HEK293T (cell line): ENCODE data around the gene NPR3.

Source experiments
- BHLHE40 ChIP-seq: fragments of 450-650 bp; IDR thresholded peaks from 2 replicates; pipeline ENCODE4 v1.6.1; 2016; ENCODE audit warnings: mild to moderate bottlenecking, moderate library complexity, borderline replicate concordance
- ELF4 ChIP-seq: fragments of 450-650 bp; IDR thresholded peaks from 2 replicates; pipeline ENCODE4 v1.6.1; 2017; ENCODE audit warnings: antibody characterized with exemption
- FOXA1 ChIP-seq: fragments of 450-650 bp; IDR thresholded peaks from 2 replicates; pipeline ENCODE4 v1.6.1; 2016; ENCODE audit warnings: mild to moderate bottlenecking
- FOXK2 ChIP-seq: fragments of 450-650 bp; IDR thresholded peaks from 2 replicates; pipeline ENCODE4 v1.6.1; 2016; ENCODE audit warnings: mild to moderate bottlenecking
- NFRKB ChIP-seq: fragments of 450-650 bp; IDR thresholded peaks from 2 replicates; pipeline ENCODE4 v1.6.1; 2016; ENCODE audit warnings: mild to moderate bottlenecking, moderate library complexity
- SP1 ChIP-seq: fragments of 450-650 bp; IDR thresholded peaks from 2 replicates; pipeline ENCODE4 v1.6.1; 2017
- SUZ12 ChIP-seq: fragments of 450-650 bp; IDR thresholded peaks from 2 replicates; pipeline ENCODE4 v1.6.1; 2016; ENCODE audit warnings: mild to moderate bottlenecking
- ZNF384 ChIP-seq: fragments of 450-650 bp; IDR thresholded peaks from 2 replicates; pipeline ENCODE4 v1.6.1; 2016
- TF ChIP-seq, protein P1 (sequence below): fragments of 450-650 bp; IDR thresholded peaks from 2 replicates; pipeline ENCODE4 v1.6.1; 2016

DNA sequence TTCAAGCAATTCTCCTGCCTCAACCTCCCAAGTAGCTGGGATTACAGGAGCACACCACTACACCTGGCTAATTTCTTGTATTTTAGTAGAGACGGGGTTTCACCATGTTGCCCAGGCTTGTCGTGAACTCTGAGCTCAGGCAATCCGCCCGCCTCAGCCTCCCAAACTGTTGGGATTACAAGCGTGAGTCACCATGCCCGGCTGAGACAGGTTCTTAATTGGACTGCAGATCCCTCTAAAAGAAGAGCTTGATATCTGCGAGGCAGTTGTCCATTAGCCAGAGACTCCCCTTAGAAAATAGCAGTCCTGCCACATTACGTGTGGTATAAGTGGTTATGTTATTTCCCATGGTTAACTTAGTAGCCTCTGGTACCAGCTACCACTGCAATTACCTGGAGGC, 46.6 kb upstream of the NPR3 start:
- TF ChIP-seq SUZ12 (no peak), NFRKB (no peak), ELF4 (no peak), FOXA1 (no peak), BHLHE40 (no peak), FOXK2 (no peak), SP1 (no peak), ZNF384 (no peak)
- TF ChIP-seq, protein P1, sequence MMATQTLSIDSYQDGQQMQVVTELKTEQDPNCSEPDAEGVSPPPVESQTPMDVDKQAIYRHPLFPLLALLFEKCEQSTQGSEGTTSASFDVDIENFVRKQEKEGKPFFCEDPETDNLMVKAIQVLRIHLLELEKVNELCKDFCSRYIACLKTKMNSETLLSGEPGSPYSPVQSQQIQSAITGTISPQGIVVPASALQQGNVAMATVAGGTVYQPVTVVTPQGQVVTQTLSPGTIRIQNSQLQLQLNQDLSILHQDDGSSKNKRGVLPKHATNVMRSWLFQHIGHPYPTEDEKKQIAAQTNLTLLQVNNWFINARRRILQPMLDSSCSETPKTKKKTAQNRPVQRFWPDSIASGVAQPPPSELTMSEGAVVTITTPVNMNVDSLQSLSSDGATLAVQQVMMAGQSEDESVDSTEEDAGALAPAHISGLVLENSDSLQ, result no peak
